NCI-H82 (cell line): ENCODE results near the gene ARMC5.
"Not testable (repeated sequence)": the region's sequence is repeated elsewhere in the genome, so short reads cannot be mapped to it uniquely, and the experiment has no call there.

Experiments used
- DNase-seq: peaks from one replicate; lab custom pipeline; 2025; lab: John Stamatoyannopoulos, UW

Gene ARMC5

DNA sequence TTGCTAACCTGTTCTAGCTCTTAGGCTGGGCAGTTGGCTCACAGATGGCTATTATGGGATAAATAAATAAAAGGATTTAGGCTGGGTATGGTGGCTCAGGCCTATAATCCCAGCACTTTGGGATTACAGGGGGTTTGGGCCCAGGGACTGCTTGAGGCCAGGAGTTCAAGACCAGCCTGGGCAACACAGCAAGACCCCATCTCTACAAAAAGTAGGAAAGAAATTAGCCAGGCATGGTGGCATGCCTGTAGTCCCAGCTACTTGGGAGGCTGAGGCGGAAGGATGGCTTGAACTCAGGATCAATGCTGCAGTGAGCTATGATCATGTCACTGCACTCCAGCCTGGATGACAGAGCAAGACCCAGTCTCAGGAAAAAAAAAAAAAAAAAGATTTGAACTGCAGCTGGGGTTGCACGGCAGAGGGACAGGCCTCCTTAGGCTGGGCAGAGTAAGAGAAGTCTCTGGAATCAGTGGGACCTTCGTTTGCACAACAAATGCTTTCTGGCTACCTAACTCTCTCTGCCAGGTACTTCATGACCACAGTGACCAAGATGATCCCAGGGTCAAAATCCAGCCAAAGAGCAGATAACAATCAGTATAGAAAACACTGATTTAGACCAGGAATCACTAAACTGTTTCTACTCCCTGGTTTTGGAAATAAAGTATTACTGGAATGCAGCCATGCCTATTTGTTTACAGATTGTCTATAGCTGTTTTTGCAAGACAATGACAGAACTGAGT is 42.1 kb downstream of the ARMC5 start:
- peak; percentile 70 for DNase-seq

DNA sequence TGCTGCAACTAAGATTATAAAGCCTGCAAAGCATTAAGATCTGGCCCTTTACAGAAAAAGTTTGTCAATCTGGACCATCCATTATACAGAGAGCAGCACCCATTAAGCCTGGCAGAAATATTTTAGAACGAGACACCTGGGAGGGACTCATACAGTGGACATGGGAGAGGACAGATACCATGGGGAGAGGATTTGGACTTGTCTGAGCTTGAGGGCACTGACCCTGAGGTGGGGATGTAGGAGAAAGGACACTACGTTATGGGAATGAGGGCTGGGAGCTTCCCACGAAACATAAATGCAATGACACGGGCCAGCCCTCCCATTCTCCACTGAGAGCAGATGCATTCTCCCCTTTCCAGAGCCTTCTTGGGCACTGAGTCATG is 42.7 kb downstream of the ARMC5 start:
- no peak for DNase-seq

DNA sequence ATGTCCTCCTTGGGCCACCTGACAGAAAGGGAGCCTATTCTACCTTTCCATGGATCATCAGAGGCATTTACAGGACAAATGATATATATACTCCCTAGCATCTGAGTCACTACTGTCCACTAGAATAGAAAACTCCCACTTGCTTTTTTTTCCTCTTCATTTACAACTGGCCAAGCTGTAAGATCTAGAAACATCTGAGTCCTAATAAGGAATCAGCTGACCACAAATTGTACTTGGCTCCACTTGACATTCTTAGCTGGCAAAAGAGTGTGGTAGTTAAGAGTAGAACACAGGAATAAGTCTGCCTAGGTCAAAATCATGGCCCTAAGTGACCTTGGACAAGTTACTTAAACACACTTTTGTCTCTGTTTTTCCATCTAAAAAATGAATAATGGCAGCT is 43.7 kb downstream of the ARMC5 start:
- no peak for DNase-seq

- DNase-seq = not testable (repeated sequence)
These were observed 44.3 kb downstream of the ARMC5 start for GRCh38 chr16:31503555-31503954.

DNA sequence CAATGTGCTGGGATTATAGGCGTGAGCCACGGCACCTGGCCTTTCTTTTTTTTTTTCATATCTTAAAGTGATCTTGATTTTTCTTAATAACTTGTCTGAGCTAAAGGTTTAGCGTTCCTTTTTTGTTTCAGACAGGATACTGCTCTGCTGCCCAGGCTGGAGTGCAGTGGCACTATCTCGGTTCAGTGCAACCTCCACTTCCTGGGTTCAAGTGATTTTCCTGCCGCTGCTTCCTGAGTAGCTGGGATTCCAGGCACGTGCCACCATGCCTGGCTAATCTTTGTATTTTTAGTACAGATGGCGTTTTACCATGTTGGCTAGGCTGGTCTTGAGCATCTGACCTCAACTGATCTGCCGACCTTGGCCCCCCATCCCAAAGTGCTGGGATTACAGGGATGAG is 44.9 kb downstream of the ARMC5 start:
- no peak for DNase-seq

GRCh38 chr16:31505483-31505882 is 46.2 kb downstream of the ARMC5 start:
- DNase-seq = no peak

DNA sequence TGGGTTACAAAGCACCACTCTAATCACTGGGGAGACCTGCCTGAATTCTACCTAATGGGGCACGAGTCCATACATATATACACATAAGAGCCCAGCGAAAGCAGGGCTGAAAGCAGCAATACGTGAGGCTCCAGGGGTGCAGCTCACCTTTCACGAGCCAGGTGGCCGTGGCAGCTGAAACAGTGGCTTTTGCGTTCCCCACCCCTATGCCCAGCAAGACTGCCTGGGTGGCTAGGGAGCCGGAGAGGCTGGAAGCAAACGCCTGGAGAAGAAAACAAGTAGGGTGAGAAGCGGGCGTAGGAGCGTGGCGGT is 48.3 kb downstream of the ARMC5 start:
- DNase-seq = no peak

GRCh38 chr16:31507929-31508705 is 48.8 kb downstream of the ARMC5 start, which contains the start of gene RUSF1:
Gene RUSF1, minus strand, starts transcription at chr16:31508391. Its CDS starts 18 bp downstream, at chr16:31508373.
- DNase-seq = peak; percentile 85

DNA sequence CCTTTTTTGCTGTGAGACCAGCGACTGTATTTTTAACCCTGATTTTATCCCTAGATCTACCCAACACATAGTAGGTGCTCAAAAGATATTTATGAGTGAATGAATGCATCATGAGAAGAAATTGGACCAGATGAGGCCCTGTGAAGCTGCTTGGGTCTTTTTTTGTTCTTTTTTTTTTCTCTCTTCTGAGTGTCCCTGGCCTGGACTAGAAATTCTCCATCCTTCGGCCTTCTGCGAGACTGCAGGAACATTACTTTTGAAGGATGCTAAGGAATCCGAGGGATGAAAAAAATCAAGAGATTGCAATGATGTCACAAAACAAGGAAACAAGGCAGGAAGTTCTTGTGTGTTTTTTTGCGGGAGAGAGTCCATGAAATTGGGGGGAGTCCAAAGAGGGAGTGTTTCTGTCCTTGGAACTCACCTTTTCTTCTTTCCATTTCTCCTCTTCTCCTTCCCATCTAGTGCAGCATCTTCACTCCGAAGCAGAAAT is 49.5 kb downstream of the ARMC5 start:
- DNase-seq = no peak

DNA sequence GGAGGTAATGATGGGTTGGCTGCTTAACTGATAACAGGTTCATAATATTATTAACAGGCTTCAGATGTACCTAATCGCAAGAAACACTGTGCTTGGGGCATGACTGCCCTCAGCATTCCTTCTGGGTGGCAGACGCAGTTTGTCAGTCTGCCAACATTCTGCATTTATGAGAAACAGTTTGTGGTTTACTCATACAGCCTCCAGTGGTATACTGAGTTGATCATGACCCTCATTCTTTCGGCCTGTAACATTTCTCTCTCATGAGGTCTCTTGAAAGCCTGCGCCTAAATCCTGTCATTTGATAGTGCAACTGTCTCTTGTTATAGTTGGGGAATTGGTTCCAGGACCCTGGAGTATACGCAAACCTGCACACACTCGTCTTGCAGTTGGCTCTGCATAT is 53.8 kb downstream of the ARMC5 start:
- DNase-seq = no peak

GRCh38 chr16:31513884-31514283 is 54.6 kb downstream of the ARMC5 start:
- DNase-seq = no peak
